CD4-positive, alpha-beta T cell (primary cell): ENCODE data around the gene ADARB2. TPM values are rescaled to one million over a fixed set of nuclear protein-coding genes. Genes with fewer than 3 reads are reported as not detected.

Source experiments
- ATAC-seq: fragments of 200-7000 bp; cut with Tn5 transposase; one replicate; pipeline ENCODE4 v1.10.0; 2022; ENCODE audit warnings: mild to moderate bottlenecking; ENCODE audit not compliant: poor library complexity
- CTCF ChIA-PET: fragments of 350-600 bp; sonication (Branson Sonifier 250); formaldehyde crosslinking; loops from one replicate; lab custom pipeline; 2021; ENCODE audit warnings: antibody characterized with exemption, inconsistent platforms; lab: Charles Lee
- POLR2A ChIA-PET: fragments of 350-600 bp; sonication (Branson Sonifier 250); formaldehyde crosslinking; loops from one replicate; lab custom pipeline; 2021; ENCODE audit warnings: antibody characterized with exemption, inconsistent platforms; lab: Charles Lee
- DNase-seq, 14 experiments: peaks; one replicate each; pipeline ENCODE4 v3.0.0-alpha.2; 2013 to 2020; ENCODE audit warnings: mixed read lengths in 2 of 14
- H3K27ac ChIP-seq, 2 donors: one replicate each; pipeline versions ENCODE4 v1.5.1 to v1.7.0; 2013; ENCODE audit warnings: low read length in 2 of 2, low read depth in 1 of 2, mild to moderate bottlenecking in 1 of 2
- H3K27me3 ChIP-seq, 2 experiments: 1 replicate in 1 of 2; 2 replicates in 1 of 2; pipeline versions ENCODE4 v1.6.1 to v1.7.0; 2013; ENCODE audit warnings: low read length in 2 of 2, control low read depth in 1 of 2, mild to moderate bottlenecking in 1 of 2, moderate library complexity in 1 of 2; ENCODE audit not compliant: insufficient read depth in 2 of 2, control insufficient read depth in 1 of 2
- H3K36me3 ChIP-seq: one replicate; pipeline ENCODE4 v1.6.1; 2013; ENCODE audit warnings: low read length, control low read depth; ENCODE audit not compliant: insufficient read depth
- H3K4me1 ChIP-seq: one replicate; pipeline ENCODE4 v1.6.1; 2013; ENCODE audit warnings: low read length, control low read depth; ENCODE audit not compliant: insufficient read depth
- H3K4me3 ChIP-seq: one replicate; pipeline ENCODE4 v1.5.1; 2013; ENCODE audit warnings: mild to moderate bottlenecking, low read length, moderate library complexity
- H3K9me3 ChIP-seq, 2 experiments: 1 replicate in 1 of 2; 2 replicates in 1 of 2; pipeline versions ENCODE4 v1.6.1 to v1.7.0; 2013; ENCODE audit warnings: low read length in 2 of 2, mild to moderate bottlenecking in 2 of 2, control low read depth in 1 of 2, moderate library complexity in 1 of 2; ENCODE audit not compliant: control insufficient read depth in 1 of 2, insufficient read depth in 1 of 2
- H3K27ac Mint-ChIP-seq: one replicate; pipeline ENCODE4 v1.8.0; 2020; ENCODE audit warnings: mixed read lengths
- H3K27me3 Mint-ChIP-seq: one replicate; pipeline ENCODE4 v1.8.0; 2021; ENCODE audit warnings: mixed read lengths
- H3K36me3 Mint-ChIP-seq: one replicate; pipeline ENCODE4 v1.8.0; 2021; ENCODE audit warnings: low read depth, mixed read lengths
- H3K4me1 Mint-ChIP-seq: one replicate; pipeline ENCODE4 v1.8.0; 2021; ENCODE audit warnings: low read depth, mixed read lengths
- H3K4me3 Mint-ChIP-seq: one replicate; pipeline ENCODE4 v1.8.0; 2020; ENCODE audit warnings: mild to moderate bottlenecking, mixed read lengths
- H3K9me3 Mint-ChIP-seq: one replicate; pipeline ENCODE4 v1.8.0; 2020; ENCODE audit warnings: mixed read lengths
- CTCF ChIP-seq: fragments of 200-600 bp; IDR thresholded peaks from one replicate; pipeline ENCODE4 v1.8.0; 2022; ENCODE audit warnings: antibody characterized with exemption, mild to moderate bottlenecking
- intact Hi-C, 2 experiments: fragments of 100-400 bp; cut with DNase I in 1 of 2; cut with micrococcal nuclease in 1 of 2; formaldehyde crosslinking; loops; one replicate each; pipeline versions ENCODE4 v1.15.1 to v1.9.0; 2023 to 2025; cut with DNase I, micrococcal nuclease
- total RNA-seq, 174 experiments: library from RNA in 2 of 174; stranded (reverse) in 2 of 174; gene quantifications; one replicate each; pipeline ENCODE4 v1.2.3 and lab custom pipeline; 2021 to 2026

The ADARB2 gene
- total RNA-seq, 2 experiments from 2014 or later = 0.14 TPM; not detected in 1

GRCh38 chr10:1628757-1629156 is 108.6 kb downstream of the ADARB2 start:
- no peak for TF ChIP-seq CTCF
- H3K36me3 Mint-ChIP-seq = no peaks in the 10 kb centered on the region
- no peak overlapping the region for H3K27ac Mint-ChIP-seq
- ChIA-PET POLR2A (no interaction called here), CTCF (no interaction called here)
- no peak overlapping the region for H3K4me3 Mint-ChIP-seq
- Histone ChIP-seq H3K27ac (no peak overlapping the region), H3K4me1 (no peaks in the 10 kb centered on the region), H3K36me3 (no peaks in the 10 kb centered on the region), H3K27me3 (peaks cover 0 to 2% of the 10 kb centered on the region in 2 experiments), H3K4me3 (no peak overlapping the region), H3K9me3 (peaks cover 0 to 14% of the 10 kb centered on the region in 2 experiments)
- intact Hi-C loops = no loop called here
- no peaks in the 10 kb centered on the region for H3K9me3 Mint-ChIP-seq
- no peak for DNase-seq
- no peak for ATAC-seq
- H3K27me3 Mint-ChIP-seq = peaks cover 8% of the 10 kb centered on the region
- H3K4me1 Mint-ChIP-seq = peaks cover 10% of the 10 kb centered on the region

GRCh38 chr10:1627945-1628344 is 109.4 kb downstream of the ADARB2 start:
- peaks cover 0 to 13% of the 10 kb centered on the region in 2 experiments for H3K9me3 ChIP-seq
- Mint-ChIP-seq H3K27me3 (peaks cover 8% of the 10 kb centered on the region), H3K9me3 (no peaks in the 10 kb centered on the region), H3K36me3 (no peaks in the 10 kb centered on the region), H3K27ac (no peak overlapping the region), H3K4me1 (peaks cover 10% of the 10 kb centered on the region), H3K4me3 (no peak overlapping the region)
- intact Hi-C loops = no loop called here
- H3K27me3 ChIP-seq = peaks cover 0 to 2% of the 10 kb centered on the region in 2 experiments
- no peaks in the 10 kb centered on the region for H3K4me1 ChIP-seq
- H3K27ac ChIP-seq = no peak overlapping the region
- ChIA-PET CTCF (no interaction called here), POLR2A (no interaction called here)
- no peak overlapping the region for H3K4me3 ChIP-seq
- TF ChIP-seq CTCF = no peak
- ATAC-seq (no peak), DNase-seq (no peak)
- H3K36me3 ChIP-seq = no peaks in the 10 kb centered on the region

DNA sequence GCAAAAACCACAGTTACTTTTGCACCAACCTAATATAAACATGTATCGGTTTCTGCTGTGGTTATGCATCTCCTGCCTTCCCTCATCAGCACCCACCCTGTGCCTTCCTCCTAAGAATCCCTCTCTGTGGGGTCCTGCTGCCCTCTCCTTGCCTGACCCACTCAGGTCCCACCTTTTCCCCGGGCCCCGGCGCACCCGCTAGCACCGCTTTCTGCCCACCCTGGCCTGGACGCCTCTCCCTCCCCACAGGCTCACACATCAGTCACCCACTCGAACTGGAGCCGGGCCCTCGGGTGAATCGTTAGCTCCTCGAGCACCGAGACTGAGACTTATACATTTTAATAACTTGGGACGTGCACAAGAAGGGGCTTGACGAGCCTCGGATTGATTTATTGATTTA is 110.5 kb downstream of the ADARB2 start:
- Histone ChIP-seq H3K36me3 (no peaks in the 10 kb centered on the region), H3K4me3 (no peak overlapping the region), H3K4me1 (no peaks in the 10 kb centered on the region), H3K27ac (no peak overlapping the region), H3K27me3 (peaks cover 0 to 2% of the 10 kb centered on the region in 2 experiments), H3K9me3 (peaks cover 0 to 9% of the 10 kb centered on the region in 2 experiments)
- POLR2A ChIA-PET = no interaction called here
- Mint-ChIP-seq H3K36me3 (no peaks in the 10 kb centered on the region), H3K27ac (no peak overlapping the region), H3K4me1 (peaks cover 8% of the 10 kb centered on the region), H3K9me3 (no peaks in the 10 kb centered on the region), H3K27me3 (peaks cover under 1% of the 10 kb centered on the region), H3K4me3 (no peak overlapping the region)
- no peak for DNase-seq
- intact Hi-C loops = no loop called here
- CTCF ChIA-PET = no interaction called here
- TF ChIP-seq CTCF = no peak
- no peak for ATAC-seq
